ENCODE results near the gene DRAP1.

- TF ChIP-seq CTCF (conservative IDR thresholded peaks at IDR 0.05; ENCODE audit: low read length) (no peak), EZH2phosphoT487 (IDR thresholded peaks at IDR 0.05; ENCODE audit: borderline replicate concordance, low read depth, low read length) (no peak)
These were observed 38.3 kb upstream of the DRAP1 start for GRCh38 chr11:65880844-65881421.

Data from OCI-LY7 (cell line).